ENCODE measurements around the gene APPL2. TPM values are rescaled to one million over a fixed set of nuclear protein-coding genes. Genes with fewer than 3 reads are reported as not detected.

The APPL2 gene
- total and polyA plus RNA-seq, 3 donors from 2014 or later, result 70.9 to 140 (median 129) TPM

DNA sequence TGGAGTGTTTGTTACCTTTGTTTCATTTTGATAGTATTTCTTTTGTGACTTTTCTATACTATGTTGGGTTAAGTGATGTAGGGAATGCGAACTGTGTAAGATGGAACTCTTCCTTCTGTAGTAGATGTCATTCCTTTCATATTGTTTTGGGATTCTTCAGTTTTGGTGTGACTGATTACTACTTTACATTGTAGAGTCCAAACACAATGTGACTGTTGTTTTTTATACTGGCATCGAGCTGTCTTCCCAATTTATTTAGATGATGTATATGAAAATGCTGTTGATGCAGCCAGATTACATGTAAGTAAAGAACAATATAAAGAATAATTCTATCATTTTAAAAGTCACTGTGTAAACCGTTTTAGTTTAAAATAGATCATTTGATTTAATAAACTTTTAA is 93.7 kb downstream of the APPL2 start:
- Histone ChIP-seq H3K36me3 (ENCODE audit: low read depth, missing control alignments) (no peaks in the 10 kb centered on the region), H3K27me3 (no peaks in the 10 kb centered on the region), H3K4me3 (no peak overlapping the region), H3K4me1 (no peaks in the 10 kb centered on the region), H3K27ac (no peak overlapping the region), H3K9me3 (no peaks in the 10 kb centered on the region)
- DNase-seq, result no peak
- TF ChIP-seq CTCF (IDR thresholded peaks at IDR 0.05), result no peak
- no peak for TF ChIP-seq POLR2A (IDR thresholded peaks at IDR 0.05)
- intact Hi-C loops (cut with DNase I; ENCODE audit: low total_unique reads), result no loop called here
- 93 to 94% methylated on average over 3 of the region's 3 CpGs for WGBS, 2 donors

- WGBS, 2 donors, result 89 to 95% methylated on average over 6 of the region's 6 CpGs
- Histone ChIP-seq H3K4me1 (no peaks in the 10 kb centered on the region), H3K9me3 (no peaks in the 10 kb centered on the region), H3K36me3 (ENCODE audit: low read depth, missing control alignments) (no peaks in the 10 kb centered on the region), H3K27ac (no peak overlapping the region), H3K27me3 (no peaks in the 10 kb centered on the region), H3K4me3 (no peak overlapping the region)
- intact Hi-C loops (cut with DNase I; ENCODE audit: low total_unique reads), result no loop called here
- no peak for TF ChIP-seq POLR2A (IDR thresholded peaks at IDR 0.05)
- no peak for TF ChIP-seq CTCF (IDR thresholded peaks at IDR 0.05)
- no peak for DNase-seq
Observed at GRCh38 chr12:105141320-105141922, 94.6 kb downstream of the APPL2 start.

DNA sequence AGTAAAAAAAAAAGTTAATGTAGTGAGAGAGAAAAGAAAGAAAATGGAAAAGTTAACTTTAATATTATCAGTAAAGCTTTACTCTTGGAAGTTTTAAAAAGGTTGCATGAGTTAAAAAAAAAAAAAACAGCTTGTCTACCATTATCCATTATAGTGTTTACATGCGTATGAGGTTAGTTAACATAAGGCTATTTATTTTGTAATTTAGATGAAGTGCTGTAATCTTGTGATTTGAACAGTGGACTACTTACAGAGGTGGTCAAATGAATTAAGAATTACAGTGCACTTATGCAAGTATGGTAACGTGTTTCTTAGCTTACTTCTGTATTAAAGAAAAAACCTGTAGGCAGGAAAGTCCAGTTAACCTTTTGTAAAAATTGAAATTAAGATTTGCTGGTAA is 97.7 kb downstream of the APPL2 start:
- no peak overlapping the region for H3K27ac ChIP-seq
- no peak overlapping the region for H3K4me3 ChIP-seq
- no peaks in the 10 kb centered on the region for H3K27me3 ChIP-seq
- intact Hi-C loops (cut with DNase I; ENCODE audit: low total_unique reads), result no loop called here
- H3K4me1 ChIP-seq, result no peaks in the 10 kb centered on the region
- TF ChIP-seq CTCF (IDR thresholded peaks at IDR 0.05) (no peak), POLR2A (IDR thresholded peaks at IDR 0.05) (no peak)
- 89 to 92% methylated on average over 2 of the region's 2 CpGs for WGBS, 2 donors
- H3K9me3 ChIP-seq, result no peaks in the 10 kb centered on the region
- no peak for DNase-seq
- no peaks in the 10 kb centered on the region for H3K36me3 ChIP-seq (ENCODE audit: low read depth, missing control alignments)

Other genes starting within 250 kb of the APPL2 start
- gene NOPCHAP1, start 249.9 kb downstream of the APPL2 start, total RNA-seq, result 10 to 100 TPM in 1 of 2 donors, 1 to 10 TPM in 1; 7.2 to 12.8 TPM
- 10.0 TPM for gene NOPCHAP1, start 249.9 kb downstream of the APPL2 start, polyA plus RNA-seq (ENCODE audit: insufficient read depth, low read depth, low replicate concordance)
- 1 to 10 TPM; 2.3 to 2.5 TPM for gene ALDH1L2, start 151.7 kb downstream of the APPL2 start, total RNA-seq
- 3.5 TPM for gene ALDH1L2, start 151.7 kb downstream of the APPL2 start, polyA plus RNA-seq (ENCODE audit: insufficient read depth, low read depth, low replicate concordance)
- 10 to 100 TPM; 55.3 to 57.7 TPM for gene WASHC4, start 128.4 kb downstream of the APPL2 start, total RNA-seq
- gene WASHC4, start 128.4 kb downstream of the APPL2 start, polyA plus RNA-seq (ENCODE audit: insufficient read depth, low read depth, low replicate concordance), result 17.4 TPM
- 100 to 1,000 TPM; 112 to 121 TPM for gene C12orf75, start 94.5 kb upstream of the APPL2 start, total RNA-seq
- 144 TPM for gene C12orf75, start 94.5 kb upstream of the APPL2 start, polyA plus RNA-seq (ENCODE audit: insufficient read depth, low read depth, low replicate concordance)

Measured in testis (tissue), 3 donors.